IMR-90 (cell line): ENCODE data around the gene AGAP1. TPM values are rescaled to one million over a fixed set of nuclear protein-coding genes. Genes with fewer than 3 reads are reported as not detected.

Experiments used
- ATAC-seq: fragments of 200-7000 bp; cut with Tn5 transposase; 2 replicates; pipeline ENCODE4 v1.9.1; 2020; ENCODE audit warnings: low read depth, mild to moderate bottlenecking, moderate library complexity
- BruUV-seq: library from RNA; stranded (reverse); fragments of 400-500 nt; replicated peaks from 2 replicates; lab custom pipeline; 2021; lab: Mats Ljungman, UMichigan
- CTCF ChIA-PET: fragments of 300-600 bp; formaldehyde crosslinking; extraction: SDS; loops from one replicate; lab custom pipeline; 2021; ENCODE audit warnings: antibody characterized with exemption; lab: Yijun Ruan, JAX
- POLR2A ChIA-PET: fragments of 300-600 bp; sonication (Branson Sonifier 250); formaldehyde crosslinking; loops from one replicate; lab custom pipeline; 2022; ENCODE audit warnings: antibody characterized with exemption; ENCODE audit not compliant: unreplicated experiment; lab: Charles Lee
- DNase-seq: peaks from one replicate; pipeline ENCODE4 v3.0.0; 2013
- H2AFZ ChIP-seq: replicated peaks from 2 replicates; pipeline ENCODE3; 2013; ENCODE audit warnings: low read length, mild to moderate bottlenecking; ENCODE audit not compliant: poor library complexity
- H2AK5ac ChIP-seq: 2 replicates; pipeline ENCODE4 v1.6.1; 2013; ENCODE audit warnings: low read depth, low read length, inconsistent platforms
- H2AK9ac ChIP-seq: replicated peaks from 2 replicates; pipeline ENCODE3; 2013; ENCODE audit warnings: mild to moderate bottlenecking, low read depth, low read length, moderate library complexity; ENCODE audit not compliant: poor library complexity
- H2BK120ac ChIP-seq: 2 replicates; pipeline ENCODE4 v1.6.1; 2013; ENCODE audit warnings: low read depth, low read length, inconsistent platforms
- H2BK15ac ChIP-seq: 3 replicates; pipeline ENCODE4 v1.6.1; 2013; ENCODE audit warnings: low read depth, low read length, inconsistent platforms
- H2BK20ac ChIP-seq: 2 replicates; pipeline ENCODE4 v1.6.1; 2013; ENCODE audit warnings: low read depth, mild to moderate bottlenecking, inconsistent platforms, low read length, moderate library complexity
- H2BK5ac ChIP-seq: 2 replicates; pipeline ENCODE4 v1.6.1; 2013; ENCODE audit warnings: mild to moderate bottlenecking, low read depth, low read length, inconsistent platforms; ENCODE audit not compliant: poor library complexity, severe bottlenecking
- H3K14ac ChIP-seq: replicated peaks from 2 replicates; pipeline ENCODE4 v1.6.1; 2013; ENCODE audit warnings: low read depth, low read length, inconsistent platforms
- H3K18ac ChIP-seq: 2 replicates; pipeline ENCODE4 v1.6.1; 2013; ENCODE audit warnings: low read depth, low read length, control low read depth
- H3K23ac ChIP-seq: 2 replicates; pipeline ENCODE4 v1.6.1; 2013; ENCODE audit warnings: low read depth, low read length, inconsistent platforms
- H3K27ac ChIP-seq: 2 replicates; pipeline ENCODE4 v1.5.1; 2013; ENCODE audit warnings: mild to moderate bottlenecking, control low read depth, low read length; ENCODE audit not compliant: insufficient read depth
- H3K27me3 ChIP-seq: 2 replicates; pipeline ENCODE4 v1.6.1; 2013; ENCODE audit warnings: low read length; ENCODE audit not compliant: control insufficient read depth, insufficient read depth
- H3K36me3 ChIP-seq: 2 replicates; pipeline ENCODE4 v1.6.1; 2013; ENCODE audit warnings: low read length, mixed read lengths; ENCODE audit not compliant: control insufficient read depth, insufficient read depth
- H3K4ac ChIP-seq: 2 replicates; pipeline ENCODE4 v1.6.1; 2013; ENCODE audit warnings: low read depth, low read length, inconsistent platforms
- H3K4me1 ChIP-seq: 2 replicates; pipeline ENCODE4 v1.6.1; 2013; ENCODE audit warnings: low read length, mixed read lengths; ENCODE audit not compliant: control insufficient read depth, insufficient read depth
- H3K4me2 ChIP-seq: 2 replicates; pipeline ENCODE4 v1.6.1; 2013; ENCODE audit warnings: low read depth, mild to moderate bottlenecking, control low read depth, low read length, moderate library complexity
- H3K4me3 ChIP-seq: 2 replicates; pipeline ENCODE4 v1.5.1; 2013; ENCODE audit warnings: low read depth, mild to moderate bottlenecking, control low read depth, low read length, moderate library complexity; ENCODE audit not compliant: insufficient read depth
- H3K56ac ChIP-seq: 2 replicates; pipeline ENCODE4 v1.6.1; 2013; ENCODE audit warnings: low read length, inconsistent platforms; ENCODE audit not compliant: insufficient read depth; ENCODE audit errors: extremely low read depth
- H3K79me1 ChIP-seq, 2 experiments: 2 replicates each; pipeline ENCODE4 v1.6.1; 2013; ENCODE audit warnings: low read length in 2 of 2, inconsistent platforms in 1 of 2, low read depth in 1 of 2
- H3K9ac ChIP-seq: 2 replicates; pipeline ENCODE4 v1.6.1; 2013; ENCODE audit warnings: low read depth, low read length, control low read depth
- H3K9me1 ChIP-seq: 2 replicates; pipeline ENCODE4 v1.6.1; 2013; ENCODE audit warnings: low read length, inconsistent platforms; ENCODE audit not compliant: insufficient read depth
- H3K9me3 ChIP-seq: 2 replicates; pipeline ENCODE4 v1.6.1; 2013; ENCODE audit warnings: low read length; ENCODE audit not compliant: control insufficient read depth, insufficient read depth
- H4K20me1 ChIP-seq: 2 replicates; pipeline ENCODE4 v1.6.1; 2013; ENCODE audit warnings: low read length, inconsistent platforms; ENCODE audit not compliant: insufficient read depth
- H4K5ac ChIP-seq: 2 replicates; pipeline ENCODE4 v1.6.1; 2013; ENCODE audit warnings: mild to moderate bottlenecking, low read depth, low read length, control low read depth
- H4K8ac ChIP-seq, 2 experiments: 2 replicates each; pipeline ENCODE4 v1.6.1; 2013; ENCODE audit warnings: low read depth in 2 of 2, low read length in 2 of 2, control low read depth in 1 of 2, inconsistent platforms in 1 of 2
- H4K91ac ChIP-seq: 2 replicates; pipeline ENCODE4 v1.6.1; 2013; ENCODE audit warnings: low read depth, low read length, inconsistent platforms; ENCODE audit not compliant: insufficient read depth
- BHLHE40 ChIP-seq: fragments of 150-350 bp; IDR thresholded peaks from 2 replicates; pipeline ENCODE4 v1.6.1; 2016; ENCODE audit warnings: mild to moderate bottlenecking, low read depth, low read length
- CEBPB ChIP-seq: IDR thresholded peaks from 2 replicates; pipeline ENCODE4 v1.6.1; 2012; ENCODE audit warnings: low read depth, low read length, improper control_type of control experiment
- CHD1 ChIP-seq: IDR thresholded peaks from 2 replicates; pipeline ENCODE4 v1.6.1; 2012; ENCODE audit warnings: low read depth, low read length, improper control_type of control experiment
- CTCF ChIP-seq: conservative IDR thresholded peaks from 2 replicates; pipeline ENCODE4 v1.5.1; 2012; ENCODE audit warnings: mild to moderate bottlenecking, low read depth, low read length, improper control_type of control experiment
- ELK1 ChIP-seq: fragments of 150-350 bp; IDR thresholded peaks from 2 replicates; pipeline ENCODE4 v1.6.1; 2016; ENCODE audit warnings: low read depth, mild to moderate bottlenecking, low read length, moderate library complexity, borderline replicate concordance
- FOS ChIP-seq: fragments of 150-350 bp; IDR thresholded peaks from 2 replicates; pipeline ENCODE4 v1.6.1; 2016; ENCODE audit warnings: low read depth, low read length
- MAFK ChIP-seq: IDR thresholded peaks from 2 replicates; pipeline ENCODE4 v1.6.1; 2012; ENCODE audit warnings: low read depth, low read length, improper control_type of control experiment
- MAZ ChIP-seq: IDR thresholded peaks from 2 replicates; pipeline ENCODE4 v1.6.1; 2012; ENCODE audit warnings: low read depth, mild to moderate bottlenecking, low read length, improper control_type of control experiment, moderate library complexity, borderline replicate concordance
- MXI1 ChIP-seq: IDR thresholded peaks from 2 replicates; pipeline ENCODE4 v1.6.1; 2012; ENCODE audit warnings: low read depth, mild to moderate bottlenecking, low read length, moderate library complexity, borderline replicate concordance
- NFE2L2 ChIP-seq: fragments of 150-350 bp; IDR thresholded peaks from 2 replicates; pipeline ENCODE4 v1.6.1; 2016; ENCODE audit warnings: low read depth, mild to moderate bottlenecking, low read length
- POLR2A ChIP-seq: IDR thresholded peaks from 2 replicates; pipeline ENCODE4 v1.6.1; 2012; ENCODE audit warnings: mild to moderate bottlenecking, low read depth, low read length
- RAD21 ChIP-seq: IDR thresholded peaks from 2 replicates; pipeline ENCODE4 v1.6.1; 2012; ENCODE audit warnings: low read length, improper control_type of control experiment
- RCOR1 ChIP-seq: IDR thresholded peaks from 2 replicates; pipeline ENCODE4 v1.6.1; 2012; ENCODE audit warnings: mild to moderate bottlenecking, low read length, improper control_type of control experiment; ENCODE audit not compliant: insufficient replicate concordance
- SMC3 ChIP-seq: fragments of 150-350 bp; IDR thresholded peaks from 2 replicates; pipeline ENCODE4 v1.6.1; 2016; ENCODE audit warnings: low read depth, mild to moderate bottlenecking, antibody characterized with exemption, low read length, moderate library complexity
- USF2 ChIP-seq: fragments of 150-350 bp; IDR thresholded peaks from 2 replicates; pipeline ENCODE4 v1.6.1; 2017; ENCODE audit warnings: mild to moderate bottlenecking, antibody characterized with exemption, low read length, low read depth
- WGBS, 2 experiments: methylation state at CpG; one replicate each; pipeline versions ENCODE4 v1.1.5 to v1.1.7; 2013; ENCODE audit warnings: missing lambda C conversion rate in 2 of 2; ENCODE audit not compliant: insufficient read length in 1 of 2; ENCODE audit errors: extremely low coverage in 2 of 2; 5-methylcytosine and 5-hydroxymethylcytosine counted together
- dilution Hi-C: fragments of 300-500 bp; cut with HindIII; formaldehyde crosslinking; loops from one replicate; pipeline ENCODE4 v1.14.3; 2018; ENCODE audit warnings: low sequenced_read_pairs; ENCODE audit not compliant: unreplicated experiment
- in situ Hi-C: fragments of 300-500 bp; cut with MboI; formaldehyde crosslinking; loops from 3 replicates; pipeline ENCODE4 v1.14.3; 2019; ENCODE audit warnings: low sequenced_read_pairs, inconsistent platforms, mixed read lengths
- intact Hi-C: fragments of 100-400 bp; cut with micrococcal nuclease; formaldehyde crosslinking; loops from 2 replicates; pipeline ENCODE4 v1.10.0; 2022
- polyA plus RNA-seq, 3 experiments: library from polyadenylated mRNA; depleted of rRNA; stranded (reverse); fragments of >200 nt; gene quantifications; 2 replicates each; pipeline ENCODE4 v1.2.3, GENCODE V29; 2012; ENCODE audit warnings: low replicate concordance in 1 of 3
- total RNA-seq: library from RNA; depleted of rRNA; stranded (reverse); fragments of >200 nt; gene quantifications from 2 replicates; pipeline ENCODE4 v1.2.3, GENCODE V29; 2012

Gene AGAP1
- total and polyA plus RNA-seq, 2 of the 4 experiments (the other 2 are of a cell fraction): 15.1 to 16.4 TPM

GRCh38 chr2:235558572-235558971 is 64.7 kb downstream of the AGAP1 start:
- dilution Hi-C loops: no loop called here
- Histone ChIP-seq H2AFZ (no peak overlapping the region), H4K5ac (no peak overlapping the region), H2BK20ac (no peak overlapping the region), H3K4me1 (peaks cover 8% of the 10 kb centered on the region), H2AK9ac (no peak overlapping the region), H3K4me3 (no peak overlapping the region), H3K18ac (no peak overlapping the region), H3K27me3 (no peaks in the 10 kb centered on the region), H3K9me1 (peaks cover 15% of the 10 kb centered on the region), H3K4me2 (no peak overlapping the region), H3K4ac (no peak overlapping the region), H3K27ac (no peak overlapping the region), H3K23ac (no peak overlapping the region), H4K8ac (no peak overlapping the region), H3K79me1 (peaks cover 32 to 65% of the 10 kb centered on the region in 2 experiments), H3K14ac (no peak overlapping the region), H2AK5ac (no peak overlapping the region), H3K9ac (no peak overlapping the region), H3K9me3 (no peaks in the 10 kb centered on the region), H3K36me3 (no peaks in the 10 kb centered on the region), H4K91ac (no peak overlapping the region), H3K56ac (no peak overlapping the region), H2BK15ac (no peak overlapping the region), H2BK120ac (no peak overlapping the region), H4K20me1 (peaks cover 81% of the 10 kb centered on the region), H2BK5ac (no peak overlapping the region)
- no peak for ATAC-seq
- TF ChIP-seq CTCF: no peak
- no peak for TF ChIP-seq BHLHE40
- no peak for TF ChIP-seq MXI1
- no peak for TF ChIP-seq MAFK
- no peak for TF ChIP-seq RAD21
- no peak for TF ChIP-seq ELK1
- no peak for TF ChIP-seq SMC3
- TF ChIP-seq USF2: no peak
- no peak for TF ChIP-seq FOS
- TF ChIP-seq RCOR1: no peak
- TF ChIP-seq CEBPB: no peak
- TF ChIP-seq CHD1: no peak
- TF ChIP-seq POLR2A: no peak
- TF ChIP-seq NFE2L2: no peak
- no peak for TF ChIP-seq MAZ
- ChIA-PET POLR2A (no interaction called here), CTCF (interaction anchor here (0.7 kb wide), 1 partner anchor 64 kb away, joined by 4 read pairs; no protein-coding TSS in a partner anchor)
- in situ Hi-C loops: no loop called here
- WGBS, 2 experiments: no CpG with 5 or more reads among the region's 8 CpGs
- BruUV-seq: no TSS peak
- intact Hi-C loops: no loop called here
- DNase-seq: no peak
